ENCODE measurements around the gene FGF1. TPM values are rescaled to one million over a fixed set of nuclear protein-coding genes. Genes with fewer than 3 reads are reported as not detected.
A peak's percentile ranks its signal among the peaks of the same experiment; 100 is the strongest.

The FGF1 gene
- total RNA-seq, 4 donors from 2014 or later: 1.7 to 4.0 (median 2.9) TPM

- DNase-seq (ENCODE audit: extremely low spot score): no peak
- Histone ChIP-seq H3K36me3 (peaks cover 0 to 7% (median 0%) of the 10 kb centered on the region in 4 donors), H3K4me3 (no peak overlapping the region), H3K4me1 (peaks cover 6 to 19% (median 13%) of the 10 kb centered on the region in 4 donors), H3K9me3 (no peaks in the 10 kb centered on the region), H3K27me3 (no peaks in the 10 kb centered on the region), H3K27ac (replicated peaks in 1 of 4) (no peak overlapping the region)
- TF ChIP-seq POLR2A (IDR thresholded peaks at IDR 0.05; ENCODE audit: low read depth) (no peak), POLR2AphosphoS5 (IDR thresholded peaks at IDR 0.05) (no peak), CTCF (IDR thresholded peaks at IDR 0.05) (no peak), EP300 (IDR thresholded peaks at IDR 0.05) (no peak)
- 96% methylated on average over 4 of the region's 4 CpGs for whole genome bisulfite sequencing
- intact Hi-C loops (cut with DNase I): no loop called here
Observed at GRCh38 chr5:142676318-142676717, 9.6 kb downstream of the FGF1 start.

GRCh38 chr5:142674531-142675469, 11.1 kb downstream of the FGF1 start:
- 73% methylated on average over 21 of the region's 22 CpGs for WGBS
- DNase-seq (ENCODE audit: extremely low spot score): no peak
- peaks cover 21 to 27% (median 22%) of the 10 kb centered on the region in 4 donors for H3K4me1 ChIP-seq
- no peaks in the 10 kb centered on the region for H3K27me3 ChIP-seq
- no peak overlapping the region for H3K4me3 ChIP-seq
- TF ChIP-seq CTCF (IDR thresholded peaks at IDR 0.05): no peak
- TF ChIP-seq POLR2AphosphoS5 (IDR thresholded peaks at IDR 0.05): no peak
- no peak for TF ChIP-seq EP300 (IDR thresholded peaks at IDR 0.05)
- TF ChIP-seq POLR2A (IDR thresholded peaks at IDR 0.05; ENCODE audit: low read depth): no peak
- intact Hi-C loops (cut with DNase I): no loop called here
- peak overlapping the region; percentile 30 to 53 (median 44) for H3K27ac ChIP-seq (replicated peaks in 1 of 4)
- peaks cover 0 to 7% (median 0%) of the 10 kb centered on the region in 4 donors for H3K36me3 ChIP-seq
- H3K9me3 ChIP-seq: no peaks in the 10 kb centered on the region

- Histone ChIP-seq H3K36me3 (no peaks in the 10 kb centered on the region), H3K4me3 (no peak overlapping the region), H3K27ac (replicated peaks in 1 of 4) (no peak overlapping the region), H3K27me3 (no peaks in the 10 kb centered on the region), H3K9me3 (no peaks in the 10 kb centered on the region), H3K4me1 (peaks cover 22 to 32% (median 31%) of the 10 kb centered on the region in 4 donors)
- TF ChIP-seq EP300 (IDR thresholded peaks at IDR 0.05): no peak
- TF ChIP-seq POLR2AphosphoS5 (IDR thresholded peaks at IDR 0.05): no peak
- TF ChIP-seq POLR2A (IDR thresholded peaks at IDR 0.05; ENCODE audit: low read depth): no peak
- TF ChIP-seq CTCF (IDR thresholded peaks at IDR 0.05): no peak
- intact Hi-C loops (cut with DNase I): no loop called here
- no peak for DNase-seq (ENCODE audit: extremely low spot score)
- WGBS: 58% methylated on average over 1 of the region's 1 CpG
Observed at GRCh38 chr5:142671801-142672200, 14.1 kb downstream of the FGF1 start.

- H3K27me3 ChIP-seq: no peaks in the 10 kb centered on the region
- 39% methylated on average over 3 of the region's 3 CpGs for WGBS
- H3K27ac ChIP-seq (replicated peaks in 1 of 4): peak overlapping the region in 1 of 4 donors; percentile 6
- no peaks in the 10 kb centered on the region for H3K9me3 ChIP-seq
- intact Hi-C loops (cut with DNase I): no loop called here
- TF ChIP-seq CTCF (IDR thresholded peaks at IDR 0.05) (no peak), POLR2AphosphoS5 (IDR thresholded peaks at IDR 0.05) (no peak), EP300 (IDR thresholded peaks at IDR 0.05) (no peak), POLR2A (IDR thresholded peaks at IDR 0.05; ENCODE audit: low read depth) (no peak)
- DNase-seq (ENCODE audit: extremely low spot score): no peak
- H3K4me1 ChIP-seq: peaks cover 22 to 32% (median 31%) of the 10 kb centered on the region in 4 donors
- no peak overlapping the region for H3K4me3 ChIP-seq
- no peaks in the 10 kb centered on the region for H3K36me3 ChIP-seq
Observed at GRCh38 chr5:142671266-142671665, 14.6 kb downstream of the FGF1 start.

All from esophagus muscularis mucosa (tissue), 4 donors.